A549 (cell line): Measurements from ENCODE around the gene LRRC71. TPM values are rescaled to one million over a fixed set of nuclear protein-coding genes. Genes with fewer than 3 reads are reported as not detected.

Experiments
- ATAC-seq, 2 experiments: fragments of 200-7000 bp in 1 of 2; fragments of >200 bp in 1 of 2; cut with Nextera tagmentation in 1 of 2; cut with Tn5 transposase in 1 of 2; 3 replicates each; pipeline versions ENCODE4 v1.8.0 to v1.9.1; 2018 to 2020; ENCODE audit warnings: mild to moderate bottlenecking in 1 of 2, moderate library complexity in 1 of 2
- CTCF ChIA-PET: fragments of 300-600 bp; sonication (Branson Sonifier 250); formaldehyde crosslinking; extraction: SDS; loops from one replicate; lab custom pipeline; 2021; ENCODE audit warnings: antibody characterized with exemption, inconsistent platforms; lab: Yijun Ruan, JAX
- POLR2A ChIA-PET: fragments of 350-600 bp; formaldehyde crosslinking; extraction: SDS; loops from one replicate; lab custom pipeline; 2021; ENCODE audit warnings: antibody characterized with exemption, inconsistent platforms; lab: Yijun Ruan, JAX
- DNase-seq, 2 experiments: peaks; one replicate each; pipeline versions ENCODE4 v3.0.0 to v3.0.0-alpha.2; 2011 to 2016; ENCODE audit warnings: low read depth in 1 of 2, low spot score in 1 of 2
- FAIRE-seq: peaks from 2 replicates; lab custom pipeline; 2011; peaks lifted over from hg19 to GRCh38; lab: Jason Lieb, UNC
- H3K27ac ChIP-seq, 2 experiments: fragments of >200 bp; sonication (Bioruptor Twin); formaldehyde crosslinking; 3 replicates each; pipeline ENCODE4 v1.5.1; 2016 to 2017
- H3K4me1 ChIP-seq: fragments of >200 bp; sonication (Bioruptor Twin); formaldehyde crosslinking; 3 replicates; pipeline ENCODE4 v1.6.1; 2016
- H3K4me2 ChIP-seq: fragments of >200 bp; sonication (Bioruptor Twin); formaldehyde crosslinking; 3 replicates; pipeline ENCODE4 v1.6.1; 2016
- H3K4me3 ChIP-seq: fragments of >200 bp; sonication (Bioruptor Twin); formaldehyde crosslinking; 3 replicates; pipeline ENCODE4 v1.5.1; 2016
- H3K9me3 ChIP-seq: fragments of >200 bp; sonication (Bioruptor Twin); formaldehyde crosslinking; 3 replicates; pipeline ENCODE4 v1.6.1; 2016
- BHLHE40 ChIP-seq: IDR thresholded peaks from 2 replicates; pipeline ENCODE4 v1.6.1; 2012; ENCODE audit warnings: low read depth, low read length, inconsistent platforms
- CHD2 ChIP-seq: fragments of 150-350 bp; IDR thresholded peaks from 2 replicates; pipeline ENCODE4 v1.6.1; 2014; ENCODE audit warnings: low read length; ENCODE audit not compliant: partially characterized antibody
- CHD4 ChIP-seq: fragments of 200-600 bp; sonication (generic); IDR thresholded peaks from 2 replicates; pipeline ENCODE4 v1.6.1; 2016; ENCODE audit warnings: antibody characterized with exemption, mild to moderate bottlenecking, borderline replicate concordance
- EHF ChIP-seq: fragments of 250-450 bp; sonication (Bioruptor Pico); IDR thresholded peaks from 2 replicates; pipeline ENCODE4 v1.5.0; 2020; ENCODE audit warnings: mild to moderate bottlenecking
- EHMT2 ChIP-seq: fragments of 200-600 bp; sonication (generic); IDR thresholded peaks from 2 replicates; pipeline ENCODE4 v1.6.1; 2016; ENCODE audit warnings: antibody characterized with exemption, low read depth, mild to moderate bottlenecking, moderate library complexity
- FOSL2 ChIP-seq, 2 experiments: fragments of 450-650 bp in 1 of 2; fragments of >200 bp in 1 of 2; sonication (Bioruptor Twin) in 1 of 2; formaldehyde crosslinking; IDR thresholded peaks; 2 replicates each; pipeline versions ENCODE4 v1.5.0 to v1.6.1; 2016 to 2020; ENCODE audit warnings: mild to moderate bottlenecking in 1 of 2, moderate library complexity in 1 of 2
- HOXA7 ChIP-seq: fragments of 250-450 bp; sonication (Bioruptor Pico); IDR thresholded peaks from 2 replicates; pipeline ENCODE4 v1.5.0; 2020; ENCODE audit warnings: mild to moderate bottlenecking, moderate library complexity
- HOXB5 ChIP-seq: fragments of 250-450 bp; sonication (Bioruptor Pico); IDR thresholded peaks from 2 replicates; pipeline ENCODE4 v1.5.0; 2020; ENCODE audit warnings: mild to moderate bottlenecking, moderate library complexity
- JUN ChIP-seq, 2 experiments: fragments of >200 bp; sonication (Bioruptor Twin); formaldehyde crosslinking; IDR thresholded peaks; 2 replicates in 1 of 2; 3 replicates in 1 of 2; pipeline ENCODE4 v1.6.1; 2016 to 2017
- JUNB ChIP-seq: fragments of >200 bp; sonication (Bioruptor Twin); formaldehyde crosslinking; IDR thresholded peaks from 2 replicates; pipeline ENCODE4 v1.6.1; 2016
- MAX ChIP-seq: IDR thresholded peaks from 2 replicates; pipeline ENCODE4 v1.6.1; 2012
- MAZ ChIP-seq: fragments of 150-350 bp; IDR thresholded peaks from 2 replicates; pipeline ENCODE4 v1.6.1; 2014; ENCODE audit warnings: antibody characterized with exemption, low read depth, low read length, borderline replicate concordance
- MYC ChIP-seq: IDR thresholded peaks from 2 replicates; pipeline ENCODE4 v1.6.1; 2012; ENCODE audit warnings: mild to moderate bottlenecking, inconsistent platforms, low read length, improper control_type of control experiment, borderline replicate concordance
- NFE2L2 ChIP-seq: fragments of 150-350 bp; conservative IDR thresholded peaks from 2 replicates; pipeline ENCODE4 v1.6.1; 2014; ENCODE audit warnings: low read length
- POLR2A ChIP-seq: IDR thresholded peaks from 2 replicates; pipeline ENCODE4 v1.6.1; 2012; ENCODE audit warnings: mild to moderate bottlenecking, low read length
- RAD21 ChIP-seq, 2 experiments: fragments of >200 bp in 1 of 2; sonication (Bioruptor Twin) in 1 of 2; formaldehyde crosslinking in 1 of 2; IDR thresholded peaks in 1 of 2; conservative IDR thresholded peaks in 1 of 2; 2 replicates in 1 of 2; 3 replicates in 1 of 2; pipeline ENCODE4 v1.6.1; 2012 to 2018; ENCODE audit warnings: inconsistent platforms in 1 of 2
- RCOR1 ChIP-seq: fragments of 150-350 bp; IDR thresholded peaks from 2 replicates; pipeline ENCODE4 v1.6.1; 2014; ENCODE audit warnings: antibody characterized with exemption, low read length, low read depth
- RNF2 ChIP-seq: fragments of 200-600 bp; sonication (generic); IDR thresholded peaks from 2 replicates; pipeline ENCODE4 v1.6.1; 2016; ENCODE audit warnings: low read depth, mild to moderate bottlenecking, antibody characterized with exemption, moderate library complexity, borderline replicate concordance
- SREBF2 ChIP-seq: fragments of 450-650 bp; IDR thresholded peaks from 2 replicates; pipeline ENCODE4 v1.6.1; 2014; ENCODE audit warnings: mild to moderate bottlenecking, moderate library complexity
- TFCP2L1 ChIP-seq: fragments of 250-450 bp; sonication (Bioruptor Pico); IDR thresholded peaks from 2 replicates; pipeline ENCODE4 v1.5.0; 2021; ENCODE audit warnings: mild to moderate bottlenecking
- ZNF302 ChIP-seq: fragments of 250-450 bp; sonication (Bioruptor Pico); IDR thresholded peaks from 2 replicates; pipeline ENCODE4 v1.9.0; 2021; ENCODE audit warnings: inconsistent platforms, mild to moderate bottlenecking, moderate library complexity
- ZSCAN20 ChIP-seq: fragments of 250-450 bp; sonication (Bioruptor Pico); IDR thresholded peaks from 2 replicates; pipeline ENCODE4 v1.8.0; 2022; ENCODE audit warnings: mild to moderate bottlenecking, moderate library complexity
- WGBS: methylation state at CpG from one replicate; pipeline ENCODE4 v1.1.6; 2017; ENCODE audit errors: missing lambda C conversion rate; 5-methylcytosine and 5-hydroxymethylcytosine counted together
- polyA plus RNA-seq, 4 experiments: library from polyadenylated mRNA; depleted of rRNA in 3 of 4; stranded (reverse); fragments of >200 nt; fragmentation: RNase III in 1 of 4; extraction: RNeasy Plus Mini Kit Qiagen cat#74134 plus additional on column Dnase treatment in 1 of 4; gene quantifications; 2 replicates in 3 of 4; 3 replicates in 1 of 4; pipeline ENCODE4 v1.2.3, GENCODE V29; 2011 to 2017
- TF ChIP-seq, protein P1 (sequence below): fragments of 250-450 bp; sonication (Bioruptor Pico); IDR thresholded peaks from 2 replicates; pipeline ENCODE4 v1.5.0; 2021; ENCODE audit warnings: mild to moderate bottlenecking, moderate library complexity, borderline replicate concordance

LRRC71 gene
- polyA plus RNA-seq, 2 of the 4 experiments (the other 2 are of a cell fraction) = 0.10 TPM; not detected in 1

DNA sequence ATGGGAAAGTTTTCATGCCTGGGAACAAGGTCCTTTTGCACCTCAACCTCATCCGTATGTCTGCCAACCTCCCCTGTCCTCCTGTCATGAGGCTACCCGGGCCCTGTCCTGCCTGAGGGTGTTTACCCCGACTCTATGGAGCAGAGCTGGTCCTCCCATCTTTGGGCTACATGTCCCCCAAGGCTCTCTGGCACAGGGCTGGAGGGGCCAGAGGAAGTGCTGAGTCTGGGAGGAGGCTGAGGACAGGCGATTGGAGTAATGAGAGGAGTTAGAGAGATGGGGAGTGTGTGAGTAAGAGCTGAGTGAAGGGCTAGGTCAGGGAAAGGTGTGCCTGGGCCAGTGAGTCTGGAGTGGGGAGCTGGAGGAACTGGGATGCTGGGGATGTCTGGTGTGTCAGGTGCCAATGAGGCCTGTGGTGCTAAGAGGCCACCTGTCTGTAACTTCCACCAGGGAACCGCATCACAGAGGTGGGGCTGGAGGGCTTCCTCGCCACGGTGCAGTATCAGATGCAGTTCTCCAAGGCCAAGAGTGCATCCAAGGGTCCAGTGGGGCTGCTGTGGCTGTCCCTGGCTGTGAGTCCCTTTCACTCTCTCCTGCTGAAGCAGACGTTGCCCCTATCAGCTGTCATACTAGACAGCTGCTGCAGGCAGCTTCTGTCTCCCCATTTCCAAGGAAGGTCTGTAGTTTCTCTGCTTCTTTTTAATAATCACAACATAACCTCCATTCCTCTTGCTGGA is 11.7 kb downstream of the LRRC71 start:
- WGBS = 75% methylated on average over 8 of the region's 8 CpGs
- no peak overlapping the region for H3K27ac ChIP-seq
- H3K4me2 ChIP-seq = no peak overlapping the region
- no peak for ATAC-seq
- TF ChIP-seq RAD21 (conservative IDR thresholded peaks at IDR 0.05 in 1 of 2, IDR thresholded peaks at IDR 0.05 in 1 of 2) = no peak
- no peak for TF ChIP-seq POLR2A
- no peak for TF ChIP-seq FOSL2 (IDR thresholded peaks at IDR 0.05)
- no peak for TF ChIP-seq FOSL2 (CRISPR knock-in tag; IDR thresholded peaks at IDR 0.05)
- TF ChIP-seq MAX = no peak
- TF ChIP-seq, all 56 proteins: peak for 0
- FAIRE-seq (no peak), DNase-seq (no peak)
- POLR2A ChIA-PET = interaction anchor here (0.7 kb wide), 1 partner anchor 9 kb away, joined by 3 read pairs; no protein-coding TSS in a partner anchor
- Histone ChIP-seq H3K9me3 (no peaks in the 10 kb centered on the region), H3K4me1 (0 out of 3 replicates have a peak, but pooled peaks cover 3% of the 10 kb centered on the region), H3K4me3 (no peak overlapping the region)
- CTCF ChIA-PET = interaction anchor here (0.6 to 2.7 kb wide), 14 partner anchors 9 to 206 kb away, joined by 3 to 26 read pairs (median 4); partner anchors contain the start of genes INSRR, NTRK1 and PEAR1

DNA sequence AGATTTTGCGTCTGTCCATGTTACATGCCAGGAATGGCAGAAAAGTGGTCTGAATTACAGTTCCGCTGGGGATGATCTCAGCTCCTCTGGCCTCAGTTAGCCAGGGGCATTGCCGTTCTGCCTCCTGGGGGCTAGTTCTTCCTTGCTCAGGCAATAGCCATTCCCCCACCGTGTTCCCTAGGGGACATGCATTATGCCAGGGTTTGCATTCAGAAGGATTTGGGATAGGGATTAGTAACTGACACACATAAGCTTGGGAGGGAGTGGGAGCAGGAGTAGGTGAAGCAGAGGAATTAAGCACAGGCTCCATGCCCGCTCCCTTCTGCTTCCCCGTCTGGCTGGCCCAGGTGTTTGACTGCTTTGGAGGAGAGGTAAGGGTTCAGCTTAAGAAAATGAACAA is 12.7 kb downstream of the LRRC71 start:
- Histone ChIP-seq H3K27ac (no peak overlapping the region), H3K4me3 (no peak overlapping the region), H3K9me3 (no peaks in the 10 kb centered on the region), H3K4me1 (0 out of 3 replicates have a peak, but pooled peaks cover under 1% of the 10 kb centered on the region), H3K4me2 (no peak overlapping the region)
- FAIRE-seq = no peak
- no peak for ATAC-seq
- WGBS = 85% methylated on average over 6 of the region's 6 CpGs
- no peak for TF ChIP-seq ZSCAN20 (CRISPR knock-in tag)
- no peak for TF ChIP-seq CHD2
- TF ChIP-seq HOXA7 = no peak
- TF ChIP-seq, protein P1, sequence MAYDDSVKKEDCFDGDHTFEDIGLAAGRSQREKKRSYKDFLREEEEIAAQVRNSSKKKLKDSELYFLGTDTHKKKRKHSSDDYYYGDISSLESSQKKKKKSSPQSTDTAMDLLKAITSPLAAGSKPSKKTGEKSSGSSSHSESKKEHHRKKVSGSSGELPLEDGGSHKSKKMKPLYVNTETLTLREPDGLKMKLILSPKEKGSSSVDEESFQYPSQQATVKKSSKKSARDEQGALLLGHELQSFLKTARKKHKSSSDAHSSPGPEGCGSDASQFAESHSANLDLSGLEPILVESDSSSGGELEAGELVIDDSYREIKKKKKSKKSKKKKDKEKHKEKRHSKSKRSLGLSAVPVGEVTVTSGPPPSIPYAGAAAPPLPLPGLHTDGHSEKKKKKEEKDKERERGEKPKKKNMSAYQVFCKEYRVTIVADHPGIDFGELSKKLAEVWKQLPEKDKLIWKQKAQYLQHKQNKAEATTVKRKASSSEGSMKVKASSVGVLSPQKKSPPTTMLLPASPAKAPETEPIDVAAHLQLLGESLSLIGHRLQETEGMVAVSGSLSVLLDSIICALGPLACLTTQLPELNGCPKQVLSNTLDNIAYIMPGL (CRISPR knock-in tag) = no peak
- TF ChIP-seq JUNB = no peak
- POLR2A ChIA-PET = interaction anchor here (0.6 kb wide), 1 partner anchor 189 kb away, joined by 4 read pairs; no protein-coding TSS in a partner anchor
- no peak for DNase-seq
- CTCF ChIA-PET = interaction anchor here (0.7 to 2.7 kb wide), 11 partner anchors 8 to 244 kb away, joined by 3 to 26 read pairs (median 4); partner anchors contain the start of genes LRRC71, NTRK1 and PEAR1

GRCh38 chr1:156935505-156936128 is 15.2 kb downstream of the LRRC71 start:
- 95% methylated on average over 17 of the region's 17 CpGs for WGBS
- POLR2A ChIA-PET = no interaction called here
- no peak for FAIRE-seq

DNA sequence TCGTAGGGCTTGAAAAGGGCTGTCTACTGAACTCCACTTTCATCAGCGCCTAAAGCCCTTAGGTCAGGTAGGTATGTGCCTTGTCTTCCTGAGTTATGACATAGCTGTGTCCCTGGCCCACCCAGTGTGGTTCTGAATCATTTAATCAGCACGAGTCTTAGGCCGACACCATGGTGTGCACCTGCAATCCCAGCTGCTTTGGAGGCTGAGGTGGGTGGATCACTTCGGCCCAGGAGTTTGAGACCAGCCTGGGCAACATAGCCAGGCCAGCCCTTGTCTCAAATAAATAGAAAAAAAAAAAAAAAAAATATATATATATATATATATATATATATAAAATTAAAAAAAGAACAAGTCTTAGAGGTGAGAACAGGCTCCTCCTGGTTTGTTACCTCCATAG is 15.8 kb downstream of the LRRC71 start:
- WGBS = 92% methylated on average over 5 of the region's 5 CpGs
- FAIRE-seq = no peak
- no peak for DNase-seq
- H3K27ac ChIP-seq = no peak overlapping the region
- H3K4me3 ChIP-seq = no peak overlapping the region
- ChIA-PET CTCF (interaction anchor here (1.4 to 3.0 kb wide), 4 partner anchors 9 to 210 kb away, joined by 4 to 23 read pairs (median 13); partner anchors contain the start of gene LRRC71), POLR2A (no interaction called here)
- no peaks in the 10 kb centered on the region for H3K4me1 ChIP-seq
- TF ChIP-seq RNF2 (no peak), JUNB (no peak), MAZ (no peak), ZNF302 (no peak), EHF (CRISPR knock-in tag) (no peak), RCOR1 (no peak), BHLHE40 (no peak), NFE2L2 (no peak), JUN (IDR thresholded peaks at IDR 0.05) (no peak), HOXA7 (no peak), TFCP2L1 (no peak), HOXB5 (CRISPR knock-in tag) (no peak), SREBF2 (no peak), EHMT2 (no peak), CHD4 (no peak)
- no peak overlapping the region for H3K4me2 ChIP-seq
- H3K9me3 ChIP-seq = no peaks in the 10 kb centered on the region
- no peak for ATAC-seq

More at GRCh38 chr1:156935505-156936128, 15.2 kb downstream of the LRRC71 start:
- H3K4me2 ChIP-seq = no peak overlapping the region
- H3K4me3 ChIP-seq = no peak overlapping the region
- DNase-seq (no peak), ATAC-seq (no peak)
- H3K27ac ChIP-seq = no peak overlapping the region
- no peaks in the 10 kb centered on the region for H3K9me3 ChIP-seq
- no peaks in the 10 kb centered on the region for H3K4me1 ChIP-seq
- TF ChIP-seq MYC (no peak), RAD21 (conservative IDR thresholded peaks at IDR 0.05 in 1 of 2, IDR thresholded peaks at IDR 0.05 in 1 of 2) (no peak)
- CTCF ChIA-PET = interaction anchor here (1.5 to 3.0 kb wide), 4 partner anchors 9 to 247 kb away, joined by 4 to 20 read pairs (median 6); no protein-coding TSS in a partner anchor
